GM21717 (cell line): ENCODE results near the gene RSPRY1.

Source experiments
- ATAC-seq: cut with Tn5 transposase; IDR thresholded peaks from one replicate; pipeline ENCODE4 v1.9.1; 2021; ENCODE audit warnings: mild to moderate bottlenecking, moderate library complexity; ENCODE audit not compliant: unreplicated experiment

The RSPRY1 gene

DNA sequence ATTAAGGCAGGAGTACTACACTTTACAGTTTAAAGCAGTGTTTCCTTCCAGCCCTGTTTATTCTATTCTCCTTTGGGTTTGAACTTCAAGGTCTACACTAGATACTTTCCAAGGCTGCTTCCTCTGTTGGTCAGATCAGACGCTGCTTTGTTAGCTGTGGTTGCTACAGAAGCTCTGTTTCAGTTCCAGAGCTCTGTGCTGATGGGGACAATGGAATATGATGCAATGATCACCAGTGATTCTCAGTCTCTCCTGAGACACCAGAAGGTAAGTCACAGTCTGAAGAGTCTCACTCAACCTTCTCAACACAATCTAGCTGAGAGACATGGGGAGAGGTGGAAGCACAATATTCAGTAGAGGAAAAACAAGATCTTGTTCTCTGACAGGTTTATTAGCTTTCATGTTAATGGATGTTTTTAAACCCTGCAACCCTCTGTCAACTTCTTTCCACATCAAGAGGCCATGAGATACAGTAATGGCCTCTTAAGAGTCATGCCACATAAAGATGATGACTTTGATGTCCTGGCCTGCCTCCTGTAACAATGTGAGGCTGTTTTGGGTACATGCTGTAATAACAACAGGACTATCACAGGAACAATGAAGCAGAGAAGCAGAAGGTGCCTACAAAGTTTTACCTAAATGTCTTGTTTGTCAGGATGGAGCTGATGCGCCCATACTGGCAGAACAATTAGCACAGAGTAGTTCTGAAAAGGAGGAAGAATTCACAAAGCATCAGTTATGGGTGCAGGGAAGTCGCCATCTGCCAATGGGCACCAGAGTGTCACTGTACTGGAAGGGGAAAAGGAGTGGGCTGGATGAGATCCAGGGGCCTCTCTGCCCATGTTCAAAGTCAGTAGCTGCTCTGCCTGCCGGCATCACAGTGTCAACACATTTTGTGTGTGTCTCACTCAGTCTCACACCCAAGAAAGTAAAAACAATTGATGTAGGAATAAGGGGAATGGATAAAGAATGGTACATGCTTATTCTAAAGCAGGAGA, 33.7 kb upstream of the RSPRY1 start:
- no peak for ATAC-seq

GRCh38 chr16:57153841-57154240, 32.3 kb upstream of the RSPRY1 start:
- no peak for ATAC-seq

GRCh38 chr16:57155702-57156350, 30.3 kb upstream of the RSPRY1 start:
- no peak for ATAC-seq

DNA sequence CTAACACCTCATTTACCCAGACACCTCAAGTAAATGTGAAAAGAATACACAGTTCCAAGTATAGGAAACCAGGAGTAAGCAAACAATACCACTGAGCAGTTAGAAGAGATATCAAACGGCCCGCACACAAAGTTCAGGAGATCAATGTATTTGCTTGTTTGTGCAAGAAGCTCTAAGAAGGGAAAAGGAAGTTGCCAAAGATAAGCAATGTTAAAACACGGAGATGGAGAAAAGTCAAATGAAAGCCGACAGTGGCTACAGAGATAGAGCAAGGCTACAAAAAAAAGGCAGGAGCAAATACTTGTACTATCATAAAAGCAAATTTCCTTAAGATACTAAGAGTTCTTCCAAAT, 29.8 kb upstream of the RSPRY1 start:
- ATAC-seq = no peak

DNA sequence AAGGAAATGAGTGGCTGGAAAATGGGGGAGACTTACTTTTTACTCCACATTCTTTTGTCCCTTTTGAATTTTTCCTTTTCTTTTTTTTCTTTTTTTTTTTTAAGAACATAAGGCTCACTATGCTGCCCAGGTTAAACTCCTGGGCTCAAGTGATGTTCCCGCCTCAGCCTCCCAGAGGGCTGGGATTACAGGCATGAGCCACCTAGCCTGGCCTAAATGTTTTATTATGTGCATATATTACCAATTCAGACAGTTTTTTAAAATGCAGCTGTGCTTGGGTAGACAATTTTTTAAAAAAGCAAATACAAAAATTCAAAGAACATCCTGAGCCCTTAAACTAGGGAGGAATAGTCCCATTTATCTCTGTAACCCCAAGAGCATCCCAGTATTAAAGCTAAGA, 28.6 kb upstream of the RSPRY1 start:
- no peak for ATAC-seq

GRCh38 chr16:57159447-57159846, 26.7 kb upstream of the RSPRY1 start:
- ATAC-seq = no peak

GRCh38 chr16:57163842-57164241, 22.3 kb upstream of the RSPRY1 start:
- ATAC-seq = no peak

- ATAC-seq = no peak
Measured at GRCh38 chr16:57165483-57165882, 20.6 kb upstream of the RSPRY1 start.

DNA sequence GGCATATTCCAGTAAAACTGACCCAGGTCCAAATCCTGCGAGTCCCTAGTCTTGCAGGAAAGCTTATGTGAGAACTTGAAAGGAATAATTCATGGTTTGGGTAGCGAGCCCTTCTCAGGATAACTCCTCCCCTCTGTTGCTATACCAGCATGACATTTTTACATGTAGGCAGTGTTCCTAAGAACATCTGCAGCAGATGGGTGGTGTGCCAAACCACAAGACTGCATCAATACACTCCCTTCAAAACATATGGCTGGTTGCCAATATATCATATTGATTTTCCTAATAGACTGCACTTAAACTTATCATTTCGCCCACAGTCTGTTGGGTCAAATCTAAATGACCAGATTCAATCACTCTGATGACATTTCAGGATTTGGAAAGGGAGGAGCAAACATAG, 20.2 kb upstream of the RSPRY1 start:
- no peak for ATAC-seq

DNA sequence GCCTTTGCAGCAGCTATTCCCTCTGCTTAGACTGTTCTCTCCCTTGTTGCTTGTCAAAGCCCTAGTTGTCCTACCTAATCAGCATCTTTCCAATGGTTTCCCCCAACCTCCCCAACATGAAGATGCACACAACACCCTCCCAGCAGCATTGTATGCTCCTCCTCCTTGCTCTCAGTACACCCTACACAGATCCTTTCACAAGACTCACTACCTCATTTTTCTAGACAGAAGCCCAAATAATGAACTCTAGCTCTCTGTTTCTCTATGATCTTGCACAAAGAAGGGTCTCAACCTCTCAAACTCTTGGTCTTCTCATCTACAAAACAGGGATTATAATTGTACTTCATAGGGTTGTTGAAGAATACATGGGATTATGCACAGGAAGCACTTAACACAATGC, 19.7 kb upstream of the RSPRY1 start:
- no peak for ATAC-seq

DNA sequence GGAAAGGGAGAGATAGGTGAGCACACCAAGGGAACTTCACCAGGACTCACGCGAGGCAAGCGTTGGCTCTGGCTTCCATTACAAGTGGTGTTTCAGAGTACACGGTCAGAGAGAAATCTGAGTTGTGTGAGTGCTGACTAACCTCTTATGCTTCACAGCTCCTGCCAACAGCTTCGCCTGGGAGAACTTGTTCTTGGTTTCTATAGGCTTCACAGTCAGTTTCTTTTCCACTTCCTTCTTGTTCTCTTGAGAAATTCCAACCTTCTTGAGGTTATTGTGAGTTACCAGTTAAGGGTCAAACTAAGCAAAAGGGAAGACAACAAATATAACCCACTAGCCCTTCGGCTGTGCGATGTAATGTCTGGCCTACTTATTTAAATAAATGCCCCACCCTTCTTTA, 19.2 kb upstream of the RSPRY1 start:
- no peak for ATAC-seq

- ATAC-seq = no peak
Measured at GRCh38 chr16:57167538-57167937, 18.6 kb upstream of the RSPRY1 start.

- no peak for ATAC-seq
Measured at GRCh38 chr16:57167953-57168352, 18.2 kb upstream of the RSPRY1 start.

DNA sequence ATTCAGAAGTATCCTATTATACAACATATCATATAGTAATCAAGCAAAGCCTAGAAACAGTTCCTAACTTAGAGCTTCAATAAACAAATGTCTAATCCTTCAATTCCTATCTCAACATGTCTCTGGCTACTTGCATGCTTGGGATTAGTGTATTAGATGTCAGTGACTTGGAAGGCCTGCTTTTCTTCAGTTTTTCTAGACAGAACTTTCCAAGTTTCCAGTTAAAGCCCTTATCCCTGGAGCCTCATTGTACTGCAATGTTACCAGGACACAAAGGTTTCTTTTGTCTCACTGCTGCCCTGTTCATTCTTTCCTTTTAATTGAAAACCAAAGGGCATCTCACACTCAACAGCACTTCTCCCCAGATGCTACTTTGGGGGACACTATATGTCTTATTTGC, 16.8 kb upstream of the RSPRY1 start:
- ATAC-seq = no peak

DNA sequence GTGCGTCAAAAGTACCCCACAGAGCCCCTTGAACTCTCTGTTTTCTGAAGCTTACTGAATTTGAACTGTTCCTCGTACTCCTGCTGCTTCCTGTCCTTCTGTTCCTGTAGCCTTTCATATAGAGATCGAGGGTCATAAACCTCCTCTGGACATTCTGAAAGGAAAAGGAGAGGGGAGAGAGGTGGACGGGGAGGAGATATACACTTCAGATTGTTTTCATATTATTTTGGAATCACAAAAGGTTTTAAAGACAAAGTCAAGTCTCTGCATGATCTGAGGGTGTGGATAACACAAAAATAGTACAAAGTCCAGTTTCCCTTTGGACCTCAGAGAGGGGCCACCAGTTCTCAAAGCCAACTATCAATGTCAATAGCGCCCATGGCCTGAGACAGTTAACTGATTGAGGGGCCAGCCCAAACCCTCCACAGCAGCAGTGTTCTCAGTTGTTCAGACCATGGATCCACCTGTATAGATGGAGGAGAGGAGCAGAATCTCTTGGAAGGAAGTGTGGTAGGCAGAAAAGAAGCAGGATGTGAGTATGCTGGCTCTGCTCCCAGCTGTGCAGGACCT, 13.3 kb upstream of the RSPRY1 start:
- no peak for ATAC-seq

- no peak for ATAC-seq
Measured at GRCh38 chr16:57175896-57176295, 10.2 kb upstream of the RSPRY1 start.

- ATAC-seq = no peak
Measured at GRCh38 chr16:57178196-57178595, 7.9 kb upstream of the RSPRY1 start.

DNA sequence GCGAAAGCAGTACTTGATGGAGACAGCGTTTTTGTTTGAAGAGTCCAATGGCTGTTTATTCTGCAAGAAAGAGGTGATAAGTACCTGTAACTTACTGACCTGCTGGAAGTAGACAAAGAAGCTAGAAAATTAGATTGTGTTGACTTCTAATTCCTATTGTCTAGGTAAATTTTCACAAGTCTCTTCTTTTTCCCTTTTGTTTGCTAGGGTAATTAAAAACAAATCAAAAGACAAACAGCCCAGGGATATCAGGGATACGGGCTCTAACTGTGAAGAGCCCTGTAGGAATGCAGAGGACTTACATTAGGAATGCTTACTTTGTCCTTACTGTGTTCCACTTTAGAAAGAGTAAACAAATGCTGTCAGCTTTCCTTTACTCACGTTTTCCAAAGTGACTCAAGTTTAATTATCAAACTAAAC, 7.3 kb upstream of the RSPRY1 start:
- ATAC-seq = no peak

DNA sequence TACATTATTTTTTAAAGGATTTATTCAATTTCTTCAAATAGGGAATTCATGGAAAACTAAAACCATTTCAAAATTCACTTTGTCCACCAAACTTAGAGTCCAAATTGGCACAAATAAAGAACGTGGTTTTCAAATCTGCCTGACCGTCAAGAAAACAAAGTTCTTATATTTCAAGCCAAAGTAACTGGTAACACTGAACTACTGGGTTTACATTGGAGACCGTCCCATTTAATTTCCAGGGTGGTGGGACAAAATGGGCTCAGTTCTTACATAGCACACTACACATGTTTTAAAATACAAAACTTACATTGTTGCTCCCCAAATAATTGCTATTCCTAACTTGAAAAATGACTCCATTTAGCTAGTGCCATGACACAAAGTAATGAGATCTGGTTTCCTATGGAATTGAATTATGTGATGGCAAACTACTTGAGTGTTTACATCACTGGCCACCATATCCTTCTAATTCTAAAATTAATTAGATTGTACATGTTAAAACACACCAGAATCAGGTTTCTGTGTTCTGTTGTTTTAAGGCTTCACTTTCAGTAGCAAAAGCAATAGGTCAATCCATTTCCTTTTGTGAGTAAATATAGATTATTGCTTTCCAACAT, 6.8 kb upstream of the RSPRY1 start:
- no peak for ATAC-seq

GRCh38 chr16:57184113-57184512, 2.0 kb upstream of the RSPRY1 start:
- ATAC-seq = no peak

GRCh38 chr16:57184887-57185445, 1.2 kb upstream of the RSPRY1 start:
- ATAC-seq = no peak
